ENCODE results near the gene UNK.
"Not testable (repeated sequence)": the region's sequence is repeated elsewhere in the genome, so short reads cannot be mapped to it uniquely, and the experiment has no call there.

The UNK gene

DNA sequence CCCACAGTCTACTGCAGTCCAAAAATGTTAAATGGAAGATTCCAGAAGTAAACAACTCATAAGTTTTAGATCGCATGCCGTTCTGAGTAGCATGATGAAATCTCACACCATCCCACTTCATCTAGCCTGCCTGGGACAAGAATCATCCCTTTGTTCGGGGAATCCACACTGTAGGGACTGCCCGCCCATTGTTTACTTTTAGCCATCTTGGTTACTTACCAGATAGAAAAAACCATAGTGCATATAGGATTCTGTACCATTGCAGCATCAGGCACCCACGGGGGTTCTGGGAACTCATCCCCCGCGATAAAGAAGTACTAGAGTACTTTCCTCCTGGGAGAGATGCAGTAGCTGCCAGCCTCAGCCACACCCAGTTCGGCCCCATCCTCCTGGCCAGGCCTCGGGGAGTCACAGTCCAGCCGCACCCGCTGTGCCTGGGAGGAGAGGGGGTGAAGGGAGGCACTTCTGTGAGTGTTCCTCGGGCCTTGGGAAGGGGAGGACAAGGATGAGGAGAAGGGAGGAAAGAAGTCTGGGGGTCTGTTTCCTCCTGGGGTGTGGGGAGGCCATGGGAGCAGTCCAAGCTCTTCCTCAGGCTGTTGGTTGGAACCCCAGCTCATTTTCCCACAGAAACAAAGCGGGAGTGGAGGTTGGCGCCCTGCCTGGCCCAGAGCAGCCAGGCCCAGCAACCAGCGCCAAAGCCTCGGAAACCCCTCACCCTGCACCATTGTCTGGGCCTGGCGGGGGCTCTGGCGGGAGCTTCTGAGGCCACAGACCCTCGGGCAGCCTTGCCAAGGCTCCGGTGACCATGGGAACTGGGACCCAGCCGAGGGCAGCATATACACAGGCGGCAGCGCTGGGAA, 84.9 kb downstream of the UNK start:
- DNase-seq (ENCODE audit: insufficient read length, low spot score) (no peak), FAIRE-seq (no peak)
- TF ChIP-seq, protein P1, sequence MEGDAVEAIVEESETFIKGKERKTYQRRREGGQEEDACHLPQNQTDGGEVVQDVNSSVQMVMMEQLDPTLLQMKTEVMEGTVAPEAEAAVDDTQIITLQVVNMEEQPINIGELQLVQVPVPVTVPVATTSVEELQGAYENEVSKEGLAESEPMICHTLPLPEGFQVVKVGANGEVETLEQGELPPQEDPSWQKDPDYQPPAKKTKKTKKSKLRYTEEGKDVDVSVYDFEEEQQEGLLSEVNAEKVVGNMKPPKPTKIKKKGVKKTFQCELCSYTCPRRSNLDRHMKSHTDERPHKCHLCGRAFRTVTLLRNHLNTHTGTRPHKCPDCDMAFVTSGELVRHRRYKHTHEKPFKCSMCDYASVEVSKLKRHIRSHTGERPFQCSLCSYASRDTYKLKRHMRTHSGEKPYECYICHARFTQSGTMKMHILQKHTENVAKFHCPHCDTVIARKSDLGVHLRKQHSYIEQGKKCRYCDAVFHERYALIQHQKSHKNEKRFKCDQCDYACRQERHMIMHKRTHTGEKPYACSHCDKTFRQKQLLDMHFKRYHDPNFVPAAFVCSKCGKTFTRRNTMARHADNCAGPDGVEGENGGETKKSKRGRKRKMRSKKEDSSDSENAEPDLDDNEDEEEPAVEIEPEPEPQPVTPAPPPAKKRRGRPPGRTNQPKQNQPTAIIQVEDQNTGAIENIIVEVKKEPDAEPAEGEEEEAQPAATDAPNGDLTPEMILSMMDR (IDR thresholded peaks at IDR 0.05; ENCODE audit: insufficient read depth, missing control alignments), result no peak

DNA sequence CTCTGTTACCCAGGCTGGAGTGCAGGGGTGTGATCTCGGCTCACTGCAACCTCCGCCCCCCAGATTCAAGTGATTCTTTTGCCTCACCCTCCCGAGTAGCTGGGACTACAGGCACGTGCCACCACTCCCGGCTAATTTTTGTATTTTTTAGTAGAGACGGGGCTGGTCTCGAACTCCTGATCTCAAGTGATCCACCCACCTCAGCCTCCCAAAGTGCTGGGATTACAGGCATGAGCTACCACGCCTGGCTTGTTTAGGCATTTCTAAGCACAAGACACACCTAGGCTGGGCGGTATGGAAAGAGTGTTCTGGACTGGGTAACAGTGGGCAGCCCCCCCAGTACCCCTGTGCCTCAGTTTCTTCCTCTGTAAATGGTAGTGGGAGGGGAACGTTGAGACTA, 85.6 kb downstream of the UNK start:
- FAIRE-seq; DNase-seq (ENCODE audit: insufficient read length, low spot score): not testable (repeated sequence)

DNA sequence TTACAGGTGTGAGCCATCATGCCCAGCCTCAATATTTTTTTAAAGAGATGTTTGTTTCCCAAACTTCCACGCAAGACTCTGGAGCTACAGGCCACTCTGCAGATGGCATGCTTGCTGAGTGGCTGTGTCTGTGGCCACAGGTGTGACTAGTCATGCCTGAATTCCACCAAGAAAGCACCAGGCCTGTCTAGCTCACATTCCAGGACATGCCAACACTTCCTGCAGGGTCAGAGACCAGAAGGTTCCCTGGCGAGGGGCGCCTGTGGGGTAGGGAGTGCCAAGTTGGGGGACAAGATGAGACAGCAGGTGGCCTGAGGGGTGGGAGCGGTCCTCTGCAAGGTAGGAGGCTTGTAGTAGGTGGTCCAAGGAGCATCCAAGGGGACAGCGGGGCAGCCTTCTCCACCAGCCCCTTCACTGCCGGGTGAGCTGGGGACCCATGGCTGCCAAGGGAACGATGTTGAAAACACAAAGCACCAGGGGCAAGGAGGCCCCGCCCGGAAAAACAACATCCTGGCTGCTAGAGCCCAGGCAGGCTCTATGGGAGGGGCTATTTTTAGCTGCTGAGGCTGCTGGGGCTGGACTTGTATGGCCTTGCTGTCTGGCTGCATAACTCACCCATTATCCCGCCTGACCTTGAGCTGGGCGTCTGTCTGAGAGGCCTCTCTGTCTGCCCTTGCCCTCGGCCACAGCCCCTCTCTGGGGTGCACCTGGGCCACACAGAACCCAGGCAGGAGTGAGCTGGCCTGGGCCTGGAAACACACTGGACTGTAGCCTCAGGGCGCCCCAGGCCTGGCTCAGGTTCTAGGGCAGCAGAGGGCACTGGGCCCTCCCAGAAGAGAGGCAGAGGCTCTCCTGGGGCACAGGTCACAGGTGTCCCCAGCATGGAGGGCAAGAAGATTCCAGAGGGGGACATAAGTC, 88.1 kb downstream of the UNK start:
- TF ChIP-seq, protein P1 (IDR thresholded peaks at IDR 0.05; ENCODE audit: insufficient read depth, missing control alignments), result no peak
- FAIRE-seq (no peak), DNase-seq (ENCODE audit: insufficient read length, low spot score) (no peak)

DNA sequence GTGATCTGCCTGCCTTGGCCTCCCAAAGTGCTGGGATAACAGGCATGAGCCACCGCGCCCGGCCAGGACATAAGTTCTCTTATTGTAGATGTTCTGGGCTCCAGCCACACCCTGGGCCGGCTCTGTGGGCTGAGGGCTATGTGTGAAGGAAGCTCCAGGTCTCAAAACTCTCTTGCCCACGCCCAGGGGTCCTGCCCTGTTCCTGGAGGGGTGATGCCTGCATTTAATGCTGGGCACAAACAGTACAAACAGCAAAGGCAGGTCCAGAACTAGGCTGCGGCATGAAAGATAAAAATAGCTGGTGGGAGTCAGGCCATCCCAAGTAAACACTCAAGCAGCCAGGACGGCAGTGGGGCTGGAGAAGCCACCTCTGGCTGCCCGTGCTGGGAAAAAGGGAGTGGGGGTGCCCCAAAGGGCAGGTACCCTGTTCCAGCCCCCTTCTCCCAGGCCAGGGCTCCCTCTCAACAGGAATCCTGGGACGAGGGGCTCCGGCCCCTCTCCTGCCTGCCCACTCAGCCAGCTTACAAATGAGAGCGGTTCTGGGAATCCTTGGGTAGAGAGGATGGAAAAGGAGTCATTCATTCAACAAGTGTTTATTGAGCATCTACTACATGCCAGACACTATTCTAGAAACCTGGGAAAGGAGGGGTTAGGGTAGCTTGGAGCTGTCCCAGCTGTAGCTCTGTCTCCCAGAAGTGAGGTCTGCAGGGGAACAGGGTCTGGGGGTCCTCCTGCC, 89.1 kb downstream of the UNK start:
- no peak for FAIRE-seq
- DNase-seq (ENCODE audit: insufficient read length, low spot score), result no peak
- TF ChIP-seq, protein P1 (IDR thresholded peaks at IDR 0.05; ENCODE audit: insufficient read depth, missing control alignments), result no peak

DNA sequence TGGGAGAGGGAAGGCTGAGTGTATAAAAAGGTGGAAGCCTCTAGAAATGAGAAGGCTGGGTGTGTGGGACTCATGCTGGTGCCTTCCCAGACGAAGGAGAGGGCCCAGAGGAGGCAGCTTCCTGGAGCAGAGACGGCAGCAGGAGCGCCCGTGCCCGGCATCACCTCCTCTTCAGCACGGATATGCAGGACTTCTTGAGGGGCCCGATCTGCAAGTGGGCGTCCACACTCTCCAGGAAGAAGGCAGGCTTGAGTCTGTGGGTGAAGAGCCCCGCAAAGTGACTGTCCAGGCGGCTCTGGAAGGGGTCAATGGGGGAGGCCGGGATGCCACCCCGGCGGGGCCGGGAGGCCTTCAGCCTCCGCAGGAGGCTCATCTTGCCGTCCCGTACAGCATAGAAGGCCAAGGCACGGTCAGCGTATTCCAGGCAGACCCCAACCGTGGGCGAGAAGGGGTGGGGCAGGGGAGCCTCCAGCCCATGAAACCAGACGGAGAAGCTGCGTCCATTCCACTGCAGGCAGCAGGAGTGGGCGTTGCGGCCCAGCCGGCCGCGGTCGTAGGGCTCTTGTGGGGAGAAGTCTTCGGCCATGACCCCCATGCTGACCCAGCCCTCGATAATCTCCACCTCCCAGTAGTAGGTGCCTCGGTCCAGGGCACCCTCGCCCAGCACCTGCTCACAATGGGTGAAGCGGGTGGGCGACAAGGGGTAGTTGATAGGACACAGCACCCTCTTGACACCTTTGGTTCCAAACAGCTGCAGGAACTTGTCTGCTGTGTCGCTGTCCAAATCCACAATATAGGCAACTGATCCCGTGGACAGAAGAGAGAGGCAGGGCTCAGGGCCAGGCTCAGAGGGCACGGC, 89.9 kb downstream of the UNK start:
- TF ChIP-seq, protein P1 (IDR thresholded peaks at IDR 0.05; ENCODE audit: insufficient read depth, missing control alignments), result no peak
- DNase-seq (ENCODE audit: insufficient read length, low spot score) (no peak), FAIRE-seq (no peak)

All from D721Med (cell line).